Stimulated activated CD8-positive, alpha-beta memory T cell treated with anti-CD3 and anti-CD28 coated beads, Interleukin-2, amount 100 ng/mL, for 1 hour (primary cell): Measurements from ENCODE around the gene TNFRSF1B.
A peak's percentile ranks its signal among the peaks of the same experiment; 100 is the strongest.

Experiments
- DNase-seq, 2 donors: peaks; one replicate each; pipeline ENCODE4 v3.0.0-alpha.2; 2020; ENCODE audit warnings: low read depth in 2 of 2

TNFRSF1B gene

GRCh38 chr1:12158357-12159092 lies 8.3 kb upstream of the TNFRSF1B start:
- DNase-seq: no peak

DNA sequence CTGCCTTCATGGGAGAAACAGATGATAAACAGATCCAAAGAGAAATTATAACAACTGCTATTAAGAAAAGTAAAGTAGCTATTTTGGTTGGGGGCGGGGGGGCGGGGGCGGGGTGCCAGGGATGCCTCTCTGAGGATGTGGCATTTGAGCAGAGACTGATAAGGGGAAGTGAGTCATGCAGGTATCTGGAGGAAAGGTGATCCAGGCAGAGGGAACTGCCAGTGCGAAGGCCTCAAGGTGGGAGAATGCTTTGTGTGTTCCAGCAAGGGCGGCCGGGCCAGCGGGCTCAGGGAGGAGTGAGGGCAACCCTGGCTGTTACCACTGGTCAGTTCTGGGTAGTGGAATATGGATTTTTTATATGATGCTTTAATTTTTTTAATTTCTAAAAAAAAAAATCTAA lies 7.0 kb upstream of the TNFRSF1B start:
- DNase-seq: no peak

DNA sequence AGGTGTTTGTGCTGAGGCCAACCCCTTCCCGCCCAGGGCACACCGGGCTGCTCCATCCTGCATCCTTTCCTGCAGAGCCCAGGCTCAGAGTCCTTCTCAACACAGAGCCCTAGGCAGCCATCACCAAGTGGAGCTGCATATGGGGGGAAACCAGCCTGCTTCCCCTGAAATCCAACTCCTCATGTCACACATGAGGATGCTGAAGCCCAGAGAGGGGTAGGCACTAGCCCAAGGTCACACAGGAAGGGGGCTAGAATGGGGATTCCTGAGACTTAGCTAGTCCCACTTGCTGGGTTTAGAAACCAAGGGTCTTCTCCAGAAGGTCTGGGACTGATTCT lies 5.5 kb upstream of the TNFRSF1B start:
- DNase-seq: no peak

DNA sequence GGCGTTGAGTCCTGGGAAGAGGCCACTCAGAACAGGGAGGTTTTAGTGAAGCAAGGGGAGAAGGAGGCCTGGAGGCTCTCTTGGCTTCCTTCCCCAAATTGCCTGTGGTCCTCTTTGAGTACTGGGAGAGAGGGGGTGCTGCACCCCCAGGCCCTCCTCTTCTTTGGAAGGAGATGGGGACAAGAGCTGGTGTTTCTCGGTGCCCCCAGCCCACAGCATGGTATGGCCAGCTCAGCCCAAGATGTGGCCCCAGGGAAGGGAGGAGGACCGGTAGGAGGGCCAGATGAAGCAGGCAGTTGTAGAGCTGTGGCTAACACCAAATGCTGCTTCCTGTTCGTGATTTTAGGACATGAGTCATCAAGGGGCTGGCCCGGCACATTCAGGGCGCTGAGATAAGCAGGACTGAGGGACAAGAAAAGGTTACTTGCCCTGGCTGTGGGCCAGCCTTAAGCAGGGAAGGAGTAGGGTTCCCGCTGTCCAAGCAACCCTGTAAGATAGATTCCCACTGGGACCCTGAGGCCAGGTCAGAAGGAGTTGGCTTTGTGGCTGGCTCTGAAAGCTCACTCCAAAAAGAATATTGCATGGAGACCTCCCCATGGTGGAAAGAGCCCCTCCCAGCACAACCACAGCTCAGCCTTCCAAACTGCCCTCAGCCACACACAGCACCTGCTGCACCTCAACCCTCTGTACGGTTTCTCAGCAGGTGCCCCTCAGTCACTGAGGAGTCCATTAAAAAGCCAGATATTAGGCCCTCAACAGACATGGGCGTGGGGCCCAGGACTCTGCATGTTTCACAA lies 4.9 kb upstream of the TNFRSF1B start:
- peak; percentile 56 to 58 for DNase-seq

GRCh38 chr1:12162459-12163137 lies 4.2 kb upstream of the TNFRSF1B start:
- DNase-seq: no peak

GRCh38 chr1:12163210-12163609 lies 3.6 kb upstream of the TNFRSF1B start:
- DNase-seq: no peak

GRCh38 chr1:12164210-12164609 lies 2.6 kb upstream of the TNFRSF1B start:
- DNase-seq: no peak

GRCh38 chr1:12165342-12165741 lies 1.4 kb upstream of the TNFRSF1B start:
- no peak for DNase-seq

GRCh38 chr1:12167493-12168429 lies 970 bp downstream of the TNFRSF1B start:
- no peak for DNase-seq

DNA sequence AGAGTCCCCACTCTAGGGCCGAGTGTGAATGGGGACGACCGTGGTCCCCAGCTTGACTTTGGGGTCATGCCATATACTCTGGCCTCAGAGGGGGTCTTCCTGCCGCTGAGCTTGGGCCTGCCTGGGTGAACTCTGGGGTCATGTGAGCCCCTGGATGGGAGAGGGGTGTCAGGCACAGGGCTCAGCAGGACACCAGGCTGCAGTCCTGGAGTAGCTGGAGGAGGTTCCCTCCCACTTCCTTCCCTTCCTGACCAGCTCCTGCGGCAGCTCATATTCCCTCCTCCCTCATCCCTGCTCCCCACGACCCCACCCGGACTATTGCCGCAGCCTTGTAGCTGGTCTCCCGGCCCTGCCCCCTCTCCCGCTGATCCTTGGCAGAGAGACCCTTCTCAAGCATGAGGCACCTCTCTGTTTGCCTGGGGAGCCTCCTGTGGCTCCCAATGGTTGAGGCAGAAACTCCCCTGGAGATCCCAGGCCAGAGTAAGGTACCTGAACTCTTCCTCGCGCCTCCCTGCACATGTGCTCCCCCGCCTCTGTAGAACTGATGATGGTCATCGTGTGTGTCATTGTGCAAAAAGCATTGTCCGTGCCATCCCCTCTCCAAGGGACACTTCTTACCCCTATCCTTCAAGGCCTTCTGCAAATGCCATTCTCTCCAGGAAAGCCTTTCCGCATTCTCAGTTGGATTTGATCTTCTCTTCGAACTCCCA lies 1.8 kb downstream of the TNFRSF1B start:
- DNase-seq: no peak

GRCh38 chr1:12169442-12170135 lies 2.8 kb downstream of the TNFRSF1B start:
- DNase-seq: no peak

- DNase-seq: no peak
Measured at GRCh38 chr1:12170263-12170671, 3.5 kb downstream of the TNFRSF1B start.

- no peak for DNase-seq
Measured at GRCh38 chr1:12171206-12172041, 4.6 kb downstream of the TNFRSF1B start.

DNA sequence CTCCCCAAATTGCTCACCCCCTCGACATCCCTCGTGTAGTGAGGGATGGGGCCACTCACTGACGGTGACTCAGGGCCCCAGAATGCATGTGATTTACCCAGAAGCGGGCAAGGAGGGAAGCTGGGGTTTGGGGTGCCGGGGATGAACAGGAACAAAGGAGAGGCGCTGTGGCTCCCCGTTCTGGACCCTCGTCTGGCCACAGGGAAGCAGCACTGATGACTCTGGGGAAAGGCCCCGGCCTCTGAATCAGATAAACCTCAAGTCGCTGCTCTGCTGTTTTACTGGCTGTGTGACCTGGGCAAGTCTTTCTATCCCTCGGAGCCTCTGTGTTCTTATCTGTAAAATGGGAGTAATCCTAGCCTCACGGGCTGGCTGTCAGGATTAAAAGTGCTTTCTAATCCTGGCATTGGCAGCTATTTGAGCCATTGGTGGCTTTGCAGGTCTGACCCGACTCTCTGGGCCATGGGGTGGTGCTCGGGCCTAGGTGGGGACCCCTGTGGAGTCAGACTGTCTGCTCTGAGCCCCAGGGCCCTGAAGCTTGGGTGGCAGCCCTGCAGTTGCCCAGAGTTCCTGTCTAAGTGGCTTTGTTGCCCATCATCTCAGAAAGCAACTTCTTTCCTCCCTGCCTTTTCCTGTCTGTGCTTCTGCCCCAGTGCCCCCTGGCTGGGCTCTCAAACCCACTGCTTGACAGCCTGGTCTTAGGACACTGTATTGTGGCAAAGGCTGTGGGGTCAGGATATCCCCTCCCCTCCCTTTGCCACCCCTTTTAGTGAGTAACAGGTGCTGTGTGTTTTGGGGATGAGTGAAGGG lies 5.5 kb downstream of the TNFRSF1B start:
- no peak for DNase-seq

- no peak for DNase-seq
Measured at GRCh38 chr1:12173041-12173509, 6.3 kb downstream of the TNFRSF1B start.

DNA sequence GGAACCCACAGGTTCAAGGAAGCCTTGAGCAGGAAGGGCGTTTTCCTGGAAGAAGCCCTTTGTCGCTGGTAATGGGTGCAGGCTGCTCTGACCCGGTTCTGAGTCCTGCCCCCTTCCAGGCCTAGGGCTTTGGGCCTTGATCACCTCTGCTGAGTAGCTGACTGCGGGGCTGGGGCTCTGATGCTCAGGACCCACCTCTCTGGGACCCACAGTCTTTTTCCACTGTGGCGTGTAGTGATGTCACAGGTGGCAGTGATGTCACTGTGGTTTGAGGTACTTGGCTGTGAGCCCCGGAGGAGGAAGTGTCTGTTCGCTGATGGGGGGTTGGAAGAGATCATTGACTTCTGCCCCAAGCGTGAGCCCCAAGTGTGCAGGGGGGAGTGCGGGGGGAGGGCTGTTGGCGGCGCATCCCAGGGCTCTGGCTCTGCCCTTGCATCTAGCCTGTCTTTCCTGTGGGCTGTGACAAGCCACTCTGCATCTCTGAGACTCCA lies 6.9 kb downstream of the TNFRSF1B start:
- DNase-seq: peak; percentile 86 to 95

DNA sequence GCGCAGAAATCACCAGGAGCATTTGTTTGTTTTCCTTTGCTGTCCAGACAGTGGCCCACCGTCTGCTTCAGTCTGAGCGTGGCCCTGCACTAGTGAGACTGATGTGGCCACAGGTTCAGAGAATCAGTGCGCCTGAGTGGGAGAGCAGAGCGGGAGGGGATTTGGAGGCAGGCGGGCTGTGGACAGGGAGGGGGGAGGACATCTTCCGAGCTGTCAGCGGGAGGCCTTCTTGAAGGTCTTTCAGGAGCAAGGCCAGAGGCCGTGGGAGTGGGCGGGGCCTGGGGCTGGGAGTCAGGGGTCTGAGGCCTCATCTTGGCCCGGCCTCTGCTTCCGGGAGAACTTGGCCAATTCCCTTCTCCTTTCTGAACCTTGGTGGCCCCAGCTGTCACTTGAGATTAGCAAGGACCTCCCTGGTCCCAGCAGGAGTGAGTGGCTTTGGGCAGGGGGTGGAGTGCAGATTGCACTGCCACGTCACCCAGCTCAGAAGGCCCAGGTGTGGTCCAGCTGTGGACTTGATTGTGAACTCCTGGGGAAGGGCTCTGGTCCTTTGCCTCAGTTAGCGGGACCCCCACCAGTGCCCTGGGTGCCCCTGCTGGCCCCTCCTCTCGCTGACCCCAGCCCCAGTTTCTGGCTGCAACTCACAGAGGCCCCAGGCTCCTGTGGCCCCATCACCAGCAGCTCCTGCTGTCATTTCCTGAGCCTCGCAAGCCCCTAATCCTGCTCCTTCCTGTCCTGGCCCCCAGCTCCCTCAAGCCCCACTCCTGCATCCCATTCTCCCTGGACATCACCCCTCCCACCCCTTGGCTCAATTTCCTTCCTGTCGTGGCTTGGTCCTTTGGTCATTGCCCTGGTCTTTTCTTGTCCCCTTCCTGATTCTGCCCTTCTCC lies 8.4 kb downstream of the TNFRSF1B start:
- no peak for DNase-seq
